ENCODE data around the gene SH3PXD2B.

The SH3PXD2B gene

GRCh38 chr5:172423379-172424110, 30.8 kb downstream of the SH3PXD2B start:
- Mint-ChIP-seq H3K4me3 (no peak overlapping the region), H3K4me1 (no peaks in the 10 kb centered on the region), H3K27me3 (no peaks in the 10 kb centered on the region), H3K27ac (no peak overlapping the region), H3K36me3 (no peaks in the 10 kb centered on the region), H3K9me3 (no peaks in the 10 kb centered on the region)

- no peaks in the 10 kb centered on the region for H3K27me3 Mint-ChIP-seq
- H3K9me3 Mint-ChIP-seq = no peaks in the 10 kb centered on the region
- no peak overlapping the region for H3K27ac Mint-ChIP-seq
- no peak overlapping the region for H3K4me3 Mint-ChIP-seq
- no peaks in the 10 kb centered on the region for H3K36me3 Mint-ChIP-seq
- no peaks in the 10 kb centered on the region for H3K4me1 Mint-ChIP-seq
Observed at GRCh38 chr5:172422255-172422654, 32.1 kb downstream of the SH3PXD2B start.

- Mint-ChIP-seq H3K4me3 (no peak overlapping the region), H3K4me1 (no peaks in the 10 kb centered on the region), H3K27ac (no peak overlapping the region), H3K9me3 (no peaks in the 10 kb centered on the region), H3K27me3 (no peaks in the 10 kb centered on the region), H3K36me3 (no peaks in the 10 kb centered on the region)
Observed at GRCh38 chr5:172421020-172421419, 33.3 kb downstream of the SH3PXD2B start.

GRCh38 chr5:172420235-172420939, 33.9 kb downstream of the SH3PXD2B start:
- no peaks in the 10 kb centered on the region for H3K9me3 Mint-ChIP-seq
- H3K27me3 Mint-ChIP-seq = no peaks in the 10 kb centered on the region
- no peak overlapping the region for H3K27ac Mint-ChIP-seq
- H3K36me3 Mint-ChIP-seq = no peaks in the 10 kb centered on the region
- H3K4me1 Mint-ChIP-seq = no peaks in the 10 kb centered on the region
- H3K4me3 Mint-ChIP-seq = no peak overlapping the region

GRCh38 chr5:172418862-172419814, 35.2 kb downstream of the SH3PXD2B start:
- Mint-ChIP-seq H3K36me3 (no peaks in the 10 kb centered on the region), H3K27ac (no peak overlapping the region), H3K27me3 (no peaks in the 10 kb centered on the region), H3K9me3 (no peaks in the 10 kb centered on the region), H3K4me3 (no peak overlapping the region), H3K4me1 (no peaks in the 10 kb centered on the region)

- H3K27me3 Mint-ChIP-seq = no peaks in the 10 kb centered on the region
- no peaks in the 10 kb centered on the region for H3K36me3 Mint-ChIP-seq
- no peak overlapping the region for H3K27ac Mint-ChIP-seq
- no peaks in the 10 kb centered on the region for H3K9me3 Mint-ChIP-seq
- peaks cover 4% of the 10 kb centered on the region for H3K4me1 Mint-ChIP-seq
- H3K4me3 Mint-ChIP-seq = no peak overlapping the region
Observed at GRCh38 chr5:172417983-172418630, 36.2 kb downstream of the SH3PXD2B start.

- Mint-ChIP-seq H3K27me3 (no peaks in the 10 kb centered on the region), H3K36me3 (no peaks in the 10 kb centered on the region), H3K9me3 (no peaks in the 10 kb centered on the region), H3K4me1 (peaks cover 11% of the 10 kb centered on the region), H3K4me3 (no peak overlapping the region), H3K27ac (no peak overlapping the region)
Observed at GRCh38 chr5:172417130-172417841, 37.0 kb downstream of the SH3PXD2B start.

GRCh38 chr5:172415362-172416275, 38.7 kb downstream of the SH3PXD2B start:
- H3K27me3 Mint-ChIP-seq = no peaks in the 10 kb centered on the region
- no peak overlapping the region for H3K4me3 Mint-ChIP-seq
- H3K36me3 Mint-ChIP-seq = no peaks in the 10 kb centered on the region
- H3K9me3 Mint-ChIP-seq = no peaks in the 10 kb centered on the region
- peaks cover 11% of the 10 kb centered on the region for H3K4me1 Mint-ChIP-seq
- H3K27ac Mint-ChIP-seq = no peak overlapping the region

- Mint-ChIP-seq H3K27ac (no peak overlapping the region), H3K36me3 (no peaks in the 10 kb centered on the region), H3K27me3 (no peaks in the 10 kb centered on the region), H3K4me3 (no peak overlapping the region), H3K4me1 (peaks cover 11% of the 10 kb centered on the region), H3K9me3 (no peaks in the 10 kb centered on the region)
Observed at GRCh38 chr5:172414531-172415361, 39.6 kb downstream of the SH3PXD2B start.

GRCh38 chr5:172413601-172414171, 40.6 kb downstream of the SH3PXD2B start:
- Mint-ChIP-seq H3K4me1 (peaks cover 11% of the 10 kb centered on the region), H3K9me3 (no peaks in the 10 kb centered on the region), H3K27ac (no peak overlapping the region), H3K27me3 (no peaks in the 10 kb centered on the region), H3K4me3 (no peak overlapping the region), H3K36me3 (no peaks in the 10 kb centered on the region)

GRCh38 chr5:172412724-172413286, 41.5 kb downstream of the SH3PXD2B start:
- H3K4me3 Mint-ChIP-seq = no peak overlapping the region
- no peaks in the 10 kb centered on the region for H3K36me3 Mint-ChIP-seq
- no peaks in the 10 kb centered on the region for H3K9me3 Mint-ChIP-seq
- H3K27me3 Mint-ChIP-seq = no peaks in the 10 kb centered on the region
- no peak overlapping the region for H3K27ac Mint-ChIP-seq
- H3K4me1 Mint-ChIP-seq = peaks cover 11% of the 10 kb centered on the region

GRCh38 chr5:172411484-172412072, 42.7 kb downstream of the SH3PXD2B start:
- Mint-ChIP-seq H3K27ac (no peak overlapping the region), H3K4me3 (no peak overlapping the region), H3K9me3 (no peaks in the 10 kb centered on the region), H3K4me1 (peaks cover 11% of the 10 kb centered on the region), H3K36me3 (no peaks in the 10 kb centered on the region), H3K27me3 (no peaks in the 10 kb centered on the region)

All from activated naive CD4-positive, alpha-beta T cell treated with anti-CD3 and anti-CD28 coated beads, Interleukin-2, amount 50 U/mL, for 24 hours (primary cell).